SHP77 (cell line): ENCODE results near the gene SKI.

ENCODE experiments used
- DNase-seq, 2 experiments: peaks; one replicate each; lab custom pipeline; 2025; lab: John Stamatoyannopoulos, UW

SKI gene

GRCh38 chr1:2274929-2275475 is 46.9 kb downstream of the SKI start:
- no peak for DNase-seq

- DNase-seq, result peak; percentile 41 to 48
These were observed 47.8 kb downstream of the SKI start for GRCh38 chr1:2275796-2276536.

GRCh38 chr1:2276803-2277580 is 48.9 kb downstream of the SKI start:
- no peak for DNase-seq

- DNase-seq, result no peak
These were observed 49.8 kb downstream of the SKI start for GRCh38 chr1:2277741-2278488.

GRCh38 chr1:2278591-2279209 is 50.6 kb downstream of the SKI start:
- DNase-seq, result no peak

- no peak for DNase-seq
These were observed 51.1 kb downstream of the SKI start for GRCh38 chr1:2279210-2279639.

- no peak for DNase-seq
These were observed 51.7 kb downstream of the SKI start for GRCh38 chr1:2279817-2280216.

GRCh38 chr1:2282556-2283270 is 54.6 kb downstream of the SKI start:
- DNase-seq, result no peak

- DNase-seq, result no peak
These were observed 55.4 kb downstream of the SKI start for GRCh38 chr1:2283371-2283990.

GRCh38 chr1:2283991-2284895 is 56.1 kb downstream of the SKI start:
- no peak for DNase-seq

GRCh38 chr1:2284932-2285331 is 56.8 kb downstream of the SKI start:
- DNase-seq, result peak in 1 of 2 experiments; percentile 53

GRCh38 chr1:2286923-2287322 is 58.8 kb downstream of the SKI start:
- DNase-seq, result no peak

GRCh38 chr1:2287649-2288048 is 59.5 kb downstream of the SKI start:
- no peak for DNase-seq

GRCh38 chr1:2288311-2288710 is 60.2 kb downstream of the SKI start:
- DNase-seq, result no peak

GRCh38 chr1:2288816-2289536 is 60.9 kb downstream of the SKI start:
- DNase-seq, result no peak

GRCh38 chr1:2289607-2290006 is 61.5 kb downstream of the SKI start:
- no peak for DNase-seq

GRCh38 chr1:2290171-2290578 is 62.1 kb downstream of the SKI start:
- DNase-seq, result no peak

GRCh38 chr1:2290595-2291510 is 62.7 kb downstream of the SKI start:
- DNase-seq, result no peak
